Activated gamma-delta T cell (primary cell): Measurements from ENCODE around the gene TUFT1.
"Not testable (repeated sequence)": the region's sequence is repeated elsewhere in the genome, so short reads cannot be mapped to it uniquely, and the experiment has no call there.

Source experiments
- DNase-seq: peaks from one replicate; lab custom pipeline; 2025; lab: John Stamatoyannopoulos, UW

TUFT1 gene

DNA sequence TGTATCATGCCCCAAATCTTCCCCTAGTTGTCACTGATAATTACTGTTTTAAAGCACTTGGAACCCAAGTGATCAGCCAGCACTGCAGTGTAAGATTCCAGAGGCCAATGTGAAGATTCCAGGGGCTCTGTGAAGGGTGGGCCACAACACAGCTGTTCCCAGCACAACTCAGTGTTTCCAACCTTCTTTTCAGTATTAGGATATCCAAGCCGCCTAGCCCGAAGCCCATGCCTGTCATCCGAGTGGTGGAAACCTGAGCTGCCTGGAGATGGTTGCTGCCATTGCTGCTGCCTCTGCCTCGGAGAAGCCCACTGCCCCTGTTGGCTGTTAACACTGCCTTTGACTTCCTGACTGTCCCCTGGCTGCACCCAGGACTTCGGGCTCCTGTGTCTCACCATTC, 41.3 kb downstream of the TUFT1 start:
- DNase-seq = no peak

- DNase-seq = no peak
These were observed 41.8 kb downstream of the TUFT1 start for GRCh38 chr1:151581921-151582320.

GRCh38 chr1:151583796-151584195, 43.7 kb downstream of the TUFT1 start:
- DNase-seq = no peak

GRCh38 chr1:151584278-151584677, 44.2 kb downstream of the TUFT1 start:
- no peak for DNase-seq

GRCh38 chr1:151584780-151585179, 44.7 kb downstream of the TUFT1 start:
- DNase-seq = no peak

- DNase-seq = no peak
These were observed 45.5 kb downstream of the TUFT1 start for GRCh38 chr1:151585622-151586021.

GRCh38 chr1:151590961-151591360, 50.9 kb downstream of the TUFT1 start:
- no peak for DNase-seq

GRCh38 chr1:151593730-151594129, 53.6 kb downstream of the TUFT1 start:
- no peak for DNase-seq

DNA sequence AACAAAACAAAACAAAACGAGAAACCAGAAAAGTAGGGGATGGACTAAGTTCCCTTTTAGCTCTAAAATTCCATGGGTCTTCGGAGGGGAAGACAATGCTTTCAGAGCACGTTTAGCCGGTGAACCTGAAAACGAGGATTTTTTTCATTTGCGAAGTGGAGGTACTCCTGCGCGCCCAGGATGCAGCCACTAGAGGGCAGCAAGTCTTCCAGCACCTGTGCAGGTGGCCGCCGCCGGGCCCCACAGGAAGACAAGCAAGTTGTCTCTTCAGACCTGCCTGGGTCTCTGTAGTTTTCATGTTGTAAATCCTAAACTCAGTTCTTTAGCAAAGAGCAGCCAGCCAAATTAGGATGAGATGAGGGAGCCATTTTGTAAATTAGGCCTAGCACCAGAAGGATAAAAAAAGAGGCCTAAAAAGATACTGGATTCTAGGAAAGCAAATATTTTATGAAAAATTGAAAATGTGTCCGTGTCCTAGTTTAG, 54.1 kb downstream of the TUFT1 start:
- peak; percentile 45 for DNase-seq

GRCh38 chr1:151596166-151596953, 56.3 kb downstream of the TUFT1 start:
- no peak for DNase-seq

DNA sequence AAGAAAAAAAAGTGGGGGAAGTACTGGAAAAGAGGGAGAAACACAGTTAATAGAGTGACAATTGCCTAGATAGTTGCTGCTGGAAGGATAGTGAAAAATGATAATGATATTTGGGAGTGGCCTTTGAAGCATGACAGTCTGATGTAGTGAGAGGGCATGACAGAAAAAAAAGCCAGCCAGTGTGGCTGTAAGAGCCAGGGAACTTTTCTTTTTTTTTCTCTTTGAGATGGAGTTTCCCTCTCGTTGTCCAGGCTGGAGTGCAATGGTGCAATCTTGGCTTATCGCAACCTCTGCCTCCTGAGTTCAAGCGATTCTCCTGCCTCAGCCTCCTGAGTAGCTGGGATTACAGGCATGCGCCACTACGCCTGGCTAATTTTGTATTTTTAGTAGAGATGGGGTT, 62.4 kb downstream of the TUFT1 start:
- not testable (repeated sequence) for DNase-seq

DNA sequence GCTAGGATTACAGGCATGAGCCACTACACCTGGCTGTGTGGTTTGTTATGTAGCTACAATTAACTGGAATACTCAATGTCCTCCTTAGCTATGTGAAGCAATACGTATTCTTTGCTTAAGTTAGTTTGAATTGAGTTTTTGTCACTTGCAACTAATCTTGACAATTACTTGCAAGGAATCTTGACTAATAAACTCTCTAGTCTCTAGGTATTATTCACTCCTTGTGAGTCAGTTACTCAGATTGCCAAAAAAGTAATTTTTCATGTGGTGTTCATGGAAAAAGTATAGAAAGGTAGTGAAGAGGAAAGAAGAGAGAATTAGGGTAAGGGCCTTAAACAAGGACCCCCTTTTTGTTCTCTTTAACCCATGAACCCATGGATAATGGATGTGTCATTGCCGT, 64.2 kb downstream of the TUFT1 start:
- DNase-seq = no peak

GRCh38 chr1:151606384-151606783, 66.3 kb downstream of the TUFT1 start:
- DNase-seq = no peak

DNA sequence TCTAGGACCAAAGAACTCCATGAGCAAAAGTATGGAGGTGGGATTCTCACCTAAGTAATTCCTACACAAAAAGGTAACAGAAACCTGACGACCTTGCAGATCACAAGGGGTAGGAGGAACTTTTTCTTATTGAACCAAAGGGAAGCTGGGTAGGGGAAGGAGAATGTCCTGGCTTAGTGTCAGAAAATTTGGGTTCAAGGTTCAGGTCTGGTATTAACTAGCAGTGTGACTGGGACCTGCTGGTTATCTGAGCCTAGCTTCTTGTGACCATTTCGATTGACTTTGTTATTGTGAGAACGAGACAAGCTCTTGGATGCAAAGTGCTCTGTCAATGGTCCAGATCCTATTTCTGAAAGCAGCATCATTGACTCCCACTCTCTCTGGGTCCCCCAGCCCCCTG, 66.7 kb downstream of the TUFT1 start:
- no peak for DNase-seq

DNA sequence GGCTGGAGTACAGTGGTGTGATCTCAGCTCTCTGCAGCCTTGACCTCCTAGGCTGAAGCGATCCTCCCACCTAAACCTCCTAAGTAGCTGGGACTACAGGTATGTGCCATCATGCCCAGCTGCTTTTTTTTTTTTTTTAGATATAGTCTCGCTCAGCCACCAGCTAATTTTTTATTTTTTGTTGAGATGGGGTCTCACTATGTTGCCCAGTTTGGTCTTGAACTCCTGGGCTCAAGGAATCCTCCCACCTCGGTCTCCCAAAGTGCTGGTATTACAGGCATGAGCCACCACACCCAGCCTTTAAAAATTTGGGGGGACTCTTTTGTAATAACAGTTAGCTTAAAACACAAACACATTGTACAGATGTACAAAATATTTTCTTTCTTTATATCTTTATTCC, 70.0 kb downstream of the TUFT1 start:
- DNase-seq = no peak

DNA sequence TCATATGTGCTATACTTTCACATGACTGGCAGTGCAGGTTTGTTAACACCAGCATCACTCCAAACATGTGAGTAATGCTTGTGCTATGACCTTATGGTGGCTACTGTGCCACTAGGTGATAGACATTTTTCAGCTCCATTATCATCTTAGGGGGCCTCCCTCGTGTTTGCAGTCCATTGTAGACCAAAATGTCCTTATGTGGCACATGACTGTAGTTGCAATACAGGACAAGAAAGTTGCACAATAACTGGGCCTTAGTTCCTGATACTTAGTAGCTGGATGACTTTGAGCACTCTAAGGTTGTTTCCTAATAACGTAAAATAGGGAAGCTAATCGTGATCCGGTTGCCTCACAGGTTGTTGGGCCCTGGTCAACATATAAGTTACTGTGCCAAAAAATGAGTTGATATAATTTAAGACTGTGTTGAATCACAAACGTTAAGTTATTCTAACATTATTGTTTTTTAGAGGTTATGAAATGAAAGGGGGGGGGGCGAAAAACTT, 71.2 kb downstream of the TUFT1 start:
- no peak for DNase-seq

GRCh38 chr1:151611832-151612500, 71.9 kb downstream of the TUFT1 start, which contains the start of gene SNX27:
Gene SNX27 (plus strand): TSS chr1:151612050. CDS start chr1:151612202, 152 bp downstream.
- DNase-seq = peak; percentile 65

- no peak for DNase-seq
These were observed 72.6 kb downstream of the TUFT1 start for GRCh38 chr1:151612501-151613281.

DNA sequence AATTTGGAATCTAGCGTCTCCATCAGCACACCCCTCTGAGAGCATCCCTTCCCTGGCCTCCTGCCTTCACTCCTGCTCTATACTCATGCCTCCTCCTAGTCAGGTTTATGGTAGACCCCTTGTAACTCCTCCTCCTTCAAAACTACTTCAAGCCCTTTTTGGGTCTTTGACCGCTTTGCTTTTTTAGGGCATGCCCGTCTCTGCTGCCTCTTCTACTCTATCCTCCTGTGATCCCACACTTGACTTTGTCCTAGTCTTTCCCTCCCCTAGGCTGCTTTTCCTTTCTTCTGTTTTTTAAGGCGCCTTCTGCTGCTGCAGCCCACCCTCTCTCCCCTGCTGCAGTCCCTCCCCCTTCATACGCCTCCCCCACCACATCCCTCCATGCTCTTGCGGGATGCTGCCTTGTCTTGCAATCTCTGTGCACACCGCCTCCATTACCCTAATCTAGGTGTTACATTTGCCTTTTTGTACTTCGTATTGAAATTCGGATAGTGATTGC, 73.2 kb downstream of the TUFT1 start:
- DNase-seq = no peak

DNA sequence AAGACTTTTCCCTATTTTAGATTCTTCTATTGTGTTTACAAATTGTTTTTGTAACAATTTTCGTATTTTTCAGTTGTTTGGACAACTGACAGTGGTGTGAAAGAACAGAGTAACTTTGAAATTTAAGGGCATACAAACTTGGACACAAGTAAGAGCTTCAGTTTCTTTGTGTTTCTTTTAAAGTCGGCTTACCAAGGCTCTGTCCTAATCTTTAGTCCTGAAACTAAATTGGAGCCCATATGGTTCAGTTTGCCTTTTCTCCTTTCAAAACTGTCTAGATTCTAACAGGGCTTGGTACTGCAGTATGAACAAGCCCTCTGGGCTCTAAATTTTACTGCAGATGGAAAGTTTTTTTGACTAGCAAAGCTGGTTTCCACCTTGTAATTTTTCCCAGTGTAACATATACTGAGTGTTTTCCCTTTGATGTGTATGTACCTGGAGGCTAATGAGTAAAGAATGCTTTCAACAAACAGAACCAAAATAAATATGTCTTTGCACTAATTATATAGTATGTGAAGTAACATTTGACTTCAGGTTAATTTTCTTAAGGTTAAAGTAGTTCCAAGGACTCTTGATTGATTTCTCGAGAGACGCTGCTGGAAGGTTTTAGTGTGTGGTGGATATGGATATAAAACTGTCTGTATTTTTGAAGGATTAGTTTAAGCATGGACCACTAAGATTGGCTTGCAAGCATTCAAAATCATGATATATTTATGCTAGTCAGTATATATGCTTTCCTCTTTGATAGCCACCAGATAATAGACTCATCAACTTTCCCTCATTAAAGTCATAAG, 75.8 kb downstream of the TUFT1 start:
- no peak for DNase-seq

DNA sequence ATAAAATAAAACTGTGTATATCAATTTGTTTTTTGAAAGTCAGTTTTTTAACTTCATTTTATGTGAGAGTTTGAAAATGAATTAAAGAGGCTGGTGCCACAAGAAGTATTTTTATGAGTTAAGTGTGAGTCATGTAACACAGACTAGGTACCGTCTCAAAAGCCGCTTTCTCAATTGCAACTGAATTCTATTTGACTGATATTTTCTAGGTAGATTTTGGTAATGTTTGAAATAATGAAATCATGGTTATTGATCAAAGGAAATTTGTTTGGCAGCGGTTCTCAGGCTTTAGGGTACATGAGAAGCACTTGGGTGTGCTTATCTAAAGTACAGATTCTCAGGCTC, 76.4 kb downstream of the TUFT1 start:
- no peak for DNase-seq
